ENCODE measurements around the gene PLSCR4. TPM values are rescaled to one million over a fixed set of nuclear protein-coding genes. Genes with fewer than 3 reads are reported as not detected.

Gene PLSCR4
- total and polyA plus RNA-seq, 12 donors = 4.6 to 16.4 (median 10.2) TPM

GRCh38 chr3:146145642-146146041 is 105.3 kb downstream of the PLSCR4 start:
- WGBS, 2 donors = 87 to 96% methylated on average over 1 of the region's 1 CpG
- no peak overlapping the region for H3K4me3 ChIP-seq
- intact Hi-C loops (cut with DNase I) = no loop called here
- H3K9me3 ChIP-seq = no peaks in the 10 kb centered on the region
- peaks cover 0 to 64% (median 28%) of the 10 kb centered on the region in 9 donors for H3K4me1 ChIP-seq
- no peaks in the 10 kb centered on the region for H3K27me3 ChIP-seq
- H3K27ac ChIP-seq = no peak overlapping the region
- no peak for TF ChIP-seq CTCF (IDR thresholded peaks at IDR 0.05)
- ATAC-seq = no peak
- DNase-seq = no peak
- H3K36me3 ChIP-seq = no peaks in the 10 kb centered on the region

GRCh38 chr3:146142757-146143156 is 108.1 kb downstream of the PLSCR4 start:
- Histone ChIP-seq H3K27me3 (no peaks in the 10 kb centered on the region), H3K4me1 (peaks cover 0 to 70% (median 35%) of the 10 kb centered on the region in 9 donors), H3K36me3 (no peaks in the 10 kb centered on the region), H3K27ac (peak overlapping the region in 7 of 10 donors; percentile 4 to 52 (median 40)), H3K4me3 (peak overlapping the region in 1 of 10 donors; percentile 19), H3K9me3 (no peaks in the 10 kb centered on the region)
- DNase-seq = no peak
- WGBS, 2 donors = 23 to 35% methylated on average over 3 of the region's 3 CpGs
- TF ChIP-seq CTCF (IDR thresholded peaks at IDR 0.05) = no peak
- ATAC-seq = peak; percentile 50 to 76 (median 66)
- intact Hi-C loops (cut with DNase I) = no loop called here

Other genes with a start within 250 kb of the PLSCR4 start
- gene PLOD2, start 89.9 kb downstream of the PLSCR4 start, total RNA-seq = 10 to 100 TPM; 12.5 to 44.6 (median 16.8) TPM
- gene PLOD2, start 89.9 kb downstream of the PLSCR4 start, polyA plus RNA-seq = 10 to 100 TPM; 13.7 to 32.7 TPM
- gene PLSCR2, start 218.5 kb upstream of the PLSCR4 start, total RNA-seq = not detected
- gene PLSCR2, start 218.5 kb upstream of the PLSCR4 start, polyA plus RNA-seq = not detected

All from heart right ventricle (tissue), 16 donors.